Ovary (tissue), 3 donors: Measurements from ENCODE around the gene HCAR2.

Experiments
- CTCF ChIP-seq, 3 donors: fragments of 450-650 bp in 2 of 3; fragments of 200-600 bp in 1 of 3; IDR thresholded peaks; one replicate each; pipeline versions ENCODE4 v1.5.1 to v1.8.0; 2016 to 2022; ENCODE audit warnings: antibody characterized with exemption in 3 of 3, mild to moderate bottlenecking in 1 of 3
- EP300 ChIP-seq: sonication (generic); formaldehyde crosslinking; IDR thresholded peaks from one replicate; pipeline ENCODE4 v1.6.1; 2017; ENCODE audit warnings: antibody characterized with exemption
- POLR2A ChIP-seq: fragments of 450-650 bp; IDR thresholded peaks from one replicate; pipeline ENCODE4 v1.6.1; 2017; ENCODE audit warnings: antibody characterized with exemption, mild to moderate bottlenecking, moderate library complexity
- donor health status: DM: no; HTN: no; CAD: no.

DNA sequence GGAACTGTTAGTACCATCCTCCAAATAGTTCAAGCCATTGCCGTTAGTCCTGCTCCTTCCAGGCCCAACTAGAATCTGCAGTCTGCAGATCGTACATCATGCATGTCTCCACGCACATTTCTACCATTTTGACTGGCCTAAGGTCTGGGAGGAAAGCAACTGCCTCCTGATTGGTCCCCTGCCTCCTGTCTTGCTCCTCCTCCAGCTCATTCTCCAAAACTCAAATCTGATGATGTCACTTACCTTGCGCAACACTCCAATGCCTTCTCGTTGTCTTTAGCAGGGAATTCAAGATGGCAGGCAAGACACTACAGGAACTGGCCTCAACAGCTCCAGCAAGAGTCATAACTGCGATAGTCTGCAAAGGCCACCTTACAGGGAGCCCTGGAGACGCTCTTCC is 37.2 kb upstream of the HCAR2 start:
- no peak for TF ChIP-seq CTCF (IDR thresholded peaks at IDR 0.05)
- TF ChIP-seq EP300 = no peak
- no peak for TF ChIP-seq POLR2A
